Measurements from ENCODE around the gene RPRM.

GRCh38 chr2:153462338-153462859, 16.2 kb downstream of the RPRM start:
- TF ChIP-seq CTCF (IDR thresholded peaks at IDR 0.05): no peak
- no peak for TF ChIP-seq POLR2A (IDR thresholded peaks at IDR 0.05)
